ENCODE results near the gene ZNF222.

Gene ZNF222

DNA sequence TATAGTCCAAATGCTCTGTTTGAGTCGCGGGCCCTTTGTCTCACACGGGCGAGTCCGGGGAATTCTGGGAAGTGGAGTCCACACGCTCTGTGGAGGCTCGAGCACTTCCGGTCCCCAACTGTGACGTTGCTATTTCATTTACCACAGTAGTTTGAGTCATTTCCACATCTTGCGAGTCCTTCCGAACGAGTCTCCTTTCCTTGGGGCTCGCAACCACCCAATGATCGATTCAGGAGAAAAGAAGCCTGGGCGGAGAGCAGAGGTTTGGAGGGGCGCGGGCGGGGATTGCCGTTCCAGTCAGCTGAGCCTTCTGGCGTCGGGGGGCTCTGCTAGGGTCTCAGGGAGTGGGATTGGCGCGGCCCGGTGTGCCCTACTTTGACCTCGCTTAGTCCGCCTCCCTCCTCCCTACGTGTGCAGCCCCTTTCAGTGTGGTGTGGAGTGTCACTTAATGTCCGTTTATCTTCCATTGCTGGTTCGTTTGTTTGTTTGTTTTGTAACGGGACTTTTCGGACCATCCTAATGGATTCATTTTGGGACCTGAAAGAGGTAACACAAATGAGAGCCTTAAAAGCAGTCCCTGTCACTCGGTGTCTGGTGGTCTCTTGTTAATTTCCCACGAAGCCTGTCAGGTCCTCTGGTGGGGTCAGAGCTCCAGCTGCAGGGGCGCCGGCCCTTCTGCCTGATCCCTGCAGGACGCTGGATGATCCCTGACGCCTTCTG, at the start of gene ZNF222:
Gene ZNF222, plus strand, starts transcription at position 163 of the 720 bp plus-strand sequence. Its CDS starts 58 bp downstream, at position 221.
- DNase-seq (ENCODE audit: extremely low read depth, low read depth) = peak; percentile 79

DNA sequence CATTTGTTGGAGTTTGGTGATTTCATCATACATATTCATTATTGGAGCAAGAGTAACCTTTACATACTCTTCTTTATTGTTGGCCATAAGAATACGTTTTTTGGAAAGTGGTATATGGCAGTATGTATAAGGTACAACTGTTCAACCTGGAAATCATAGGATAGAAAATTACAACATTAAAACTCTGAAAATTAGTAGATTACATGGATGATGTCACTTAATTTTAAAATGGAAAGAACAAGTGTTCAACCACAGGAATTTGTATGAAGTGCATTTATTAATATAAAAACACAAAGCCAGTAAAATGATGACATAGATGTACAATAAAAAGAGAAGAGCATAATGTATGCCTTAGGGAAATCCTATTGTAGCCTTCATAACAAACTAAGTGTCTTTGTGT, 48.4 kb upstream of the ZNF222 start:
- TF ChIP-seq, protein P1, sequence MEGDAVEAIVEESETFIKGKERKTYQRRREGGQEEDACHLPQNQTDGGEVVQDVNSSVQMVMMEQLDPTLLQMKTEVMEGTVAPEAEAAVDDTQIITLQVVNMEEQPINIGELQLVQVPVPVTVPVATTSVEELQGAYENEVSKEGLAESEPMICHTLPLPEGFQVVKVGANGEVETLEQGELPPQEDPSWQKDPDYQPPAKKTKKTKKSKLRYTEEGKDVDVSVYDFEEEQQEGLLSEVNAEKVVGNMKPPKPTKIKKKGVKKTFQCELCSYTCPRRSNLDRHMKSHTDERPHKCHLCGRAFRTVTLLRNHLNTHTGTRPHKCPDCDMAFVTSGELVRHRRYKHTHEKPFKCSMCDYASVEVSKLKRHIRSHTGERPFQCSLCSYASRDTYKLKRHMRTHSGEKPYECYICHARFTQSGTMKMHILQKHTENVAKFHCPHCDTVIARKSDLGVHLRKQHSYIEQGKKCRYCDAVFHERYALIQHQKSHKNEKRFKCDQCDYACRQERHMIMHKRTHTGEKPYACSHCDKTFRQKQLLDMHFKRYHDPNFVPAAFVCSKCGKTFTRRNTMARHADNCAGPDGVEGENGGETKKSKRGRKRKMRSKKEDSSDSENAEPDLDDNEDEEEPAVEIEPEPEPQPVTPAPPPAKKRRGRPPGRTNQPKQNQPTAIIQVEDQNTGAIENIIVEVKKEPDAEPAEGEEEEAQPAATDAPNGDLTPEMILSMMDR (IDR thresholded peaks at IDR 0.05; ENCODE audit: low read depth, low read length, missing control alignments) = no peak
- no peak overlapping the region for H3K4me3 ChIP-seq (replicated peaks; ENCODE audit: low read depth, low read length)
- no peak for DNase-seq (ENCODE audit: extremely low read depth, low read depth)

More for the DNA sequence above, at the start of gene ZNF222:
- peak within 1 kb of the TSS; percentile 75 for H3K4me3 ChIP-seq (replicated peaks; ENCODE audit: low read depth, low read length)
- TF ChIP-seq, protein P1 (IDR thresholded peaks at IDR 0.05; ENCODE audit: low read depth, low read length, missing control alignments) = no peak

DNA sequence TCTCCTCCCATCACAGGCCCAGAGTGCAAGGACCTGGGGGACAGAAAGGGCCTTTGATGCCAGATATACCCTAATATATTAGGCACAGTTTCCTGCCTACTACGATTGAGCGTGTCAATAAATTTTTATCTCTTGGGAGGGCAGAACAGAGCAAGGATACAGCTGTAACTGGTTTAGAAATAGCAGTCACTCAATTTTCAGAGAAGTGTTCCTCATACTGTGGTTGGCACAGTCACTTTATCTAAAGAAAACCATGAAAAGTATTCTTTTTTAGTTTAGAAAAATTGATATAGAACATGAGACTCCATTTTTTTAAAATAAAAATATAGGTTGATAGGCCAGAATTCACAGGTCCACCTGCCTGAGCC, 41.7 kb upstream of the ZNF222 start:
- TF ChIP-seq, protein P1 (IDR thresholded peaks at IDR 0.05; ENCODE audit: low read depth, low read length, missing control alignments) = no peak
- DNase-seq (ENCODE audit: extremely low read depth, low read depth) = no peak
- H3K4me3 ChIP-seq (replicated peaks; ENCODE audit: low read depth, low read length) = peak overlapping the region; percentile 57

DNA sequence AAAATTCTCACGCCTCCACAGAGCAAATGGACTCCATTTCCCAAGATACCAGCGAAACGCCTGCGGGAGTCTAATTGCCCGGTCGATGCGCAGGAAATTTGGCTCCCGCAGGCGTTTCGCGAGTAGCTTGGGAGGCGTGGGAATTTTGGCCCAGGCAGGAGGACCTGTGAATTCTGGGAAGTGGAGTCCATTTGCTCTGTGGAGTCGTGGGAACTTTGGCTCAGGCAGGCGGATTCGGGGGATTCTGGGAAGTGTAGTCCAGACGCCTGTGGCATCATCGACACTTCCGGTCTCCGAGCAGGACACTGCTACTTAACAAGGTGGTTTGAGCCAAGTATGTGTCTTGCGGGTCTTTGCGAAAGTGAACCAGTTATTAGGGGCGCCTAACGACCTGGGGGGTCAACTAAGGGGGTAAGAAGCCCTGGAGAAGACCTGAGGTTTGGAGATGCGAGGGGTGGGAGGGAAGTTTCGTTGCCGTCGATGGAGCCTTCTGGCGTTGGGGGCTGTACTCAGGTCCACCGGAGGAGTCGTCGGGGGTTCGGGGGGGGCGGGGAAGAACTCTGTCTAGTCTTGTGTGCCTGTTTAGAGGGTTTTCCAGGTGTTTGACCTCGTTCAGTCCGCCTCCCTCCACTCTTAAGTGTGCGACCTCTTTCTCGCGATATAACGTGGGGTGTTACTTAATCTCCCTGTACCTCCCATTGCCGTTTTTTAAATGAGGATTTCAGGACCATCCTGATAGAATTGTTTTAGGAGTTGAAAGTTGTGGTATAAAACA, 41.1 kb upstream of the ZNF222 start, which contains the start of gene ZNF155:
Gene ZNF155, plus strand, starts transcription at position 277 of the 775 bp plus-strand sequence. CDS start 4,356 bp downstream, outside the sequence.
- peak; percentile 97 for DNase-seq (ENCODE audit: extremely low read depth, low read depth)
- TF ChIP-seq, protein P1 (IDR thresholded peaks at IDR 0.05; ENCODE audit: low read depth, low read length, missing control alignments) = no peak
- H3K4me3 ChIP-seq (replicated peaks; ENCODE audit: low read depth, low read length) = peak within 1 kb of the TSS; percentile 57

DNA sequence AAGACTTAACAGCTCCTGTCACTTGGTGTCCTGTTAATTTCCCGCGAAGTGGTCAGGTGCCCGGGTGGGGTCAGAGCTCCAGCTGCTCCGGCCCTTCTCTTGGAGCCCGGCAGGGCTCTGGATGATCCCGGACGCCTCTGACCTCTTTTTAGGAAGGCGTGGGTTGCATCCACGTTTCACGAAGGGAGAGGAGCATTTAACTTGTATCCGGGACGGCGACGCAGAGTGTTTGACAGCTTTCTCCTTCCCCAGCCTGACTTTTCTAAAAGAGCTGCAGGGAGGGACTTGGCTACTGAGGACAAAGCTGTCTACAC, 40.5 kb upstream of the ZNF222 start:
- H3K4me3 ChIP-seq (replicated peaks; ENCODE audit: low read depth, low read length) = peak overlapping the region; percentile 57
- TF ChIP-seq, protein P1 (IDR thresholded peaks at IDR 0.05; ENCODE audit: low read depth, low read length, missing control alignments) = no peak
- DNase-seq (ENCODE audit: extremely low read depth, low read depth) = no peak

DNA sequence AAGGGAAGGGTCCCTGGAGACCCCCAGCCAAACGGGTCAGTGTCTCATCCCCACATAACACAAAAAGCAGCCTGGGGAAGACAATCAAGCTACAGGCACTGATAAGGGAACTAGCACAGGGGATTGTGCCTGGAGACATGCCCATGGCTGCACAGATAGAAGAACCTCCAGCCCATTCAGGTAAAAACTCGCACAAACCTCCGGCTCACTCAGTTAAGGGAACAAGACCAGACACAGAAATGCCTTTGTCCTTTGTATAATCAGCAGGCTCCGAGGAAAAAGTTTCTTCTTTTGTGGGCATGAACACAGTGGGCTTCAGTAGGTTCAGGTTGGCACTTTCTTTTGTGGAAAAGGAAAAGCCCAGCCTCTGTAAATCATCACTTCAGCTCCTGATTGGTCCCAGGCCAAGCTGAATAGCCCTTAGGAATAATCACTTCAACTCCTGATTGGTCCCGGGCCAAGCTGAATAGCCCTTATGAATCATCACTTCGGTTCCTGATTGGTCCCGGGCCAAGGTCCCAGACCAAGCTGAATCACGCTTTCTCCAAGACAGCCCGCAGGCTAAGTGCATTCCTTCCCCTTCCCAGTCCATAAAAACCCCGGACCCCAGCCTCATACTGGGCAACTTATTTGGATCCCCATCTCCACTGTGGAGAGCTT, 27.4 kb upstream of the ZNF222 start:
- no peak for DNase-seq (ENCODE audit: extremely low read depth, low read depth)
- no peak overlapping the region for H3K4me3 ChIP-seq (replicated peaks; ENCODE audit: low read depth, low read length)
- TF ChIP-seq, protein P1 (IDR thresholded peaks at IDR 0.05; ENCODE audit: low read depth, low read length, missing control alignments) = no peak

Measured in HFF-Myc (cell line).